Measurements from ENCODE around the gene KCNB1.
"Not testable (repeated sequence)": the region's sequence is repeated elsewhere in the genome, so short reads cannot be mapped to it uniquely, and the experiment has no call there.

Gene KCNB1

DNA sequence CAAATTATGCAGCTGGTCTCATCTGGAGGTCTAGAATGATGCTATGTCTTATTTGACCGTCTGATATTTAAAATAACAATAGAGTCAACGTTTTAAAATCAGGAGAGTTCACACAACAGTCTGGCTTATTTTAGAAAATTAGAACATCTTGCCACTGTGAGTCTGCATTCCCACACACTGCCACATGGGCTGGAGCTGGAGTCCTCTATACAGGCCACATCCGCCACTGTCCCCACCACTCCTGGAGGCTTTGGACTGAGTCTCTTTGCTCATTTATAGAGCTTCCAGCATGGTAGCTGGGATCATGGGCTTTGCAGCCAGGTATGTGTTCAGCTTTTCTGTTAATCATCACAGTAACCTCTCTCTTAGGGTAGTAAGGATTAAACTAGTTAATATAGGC is 135.8 kb downstream of the KCNB1 start:
- no peak for DNase-seq

DNA sequence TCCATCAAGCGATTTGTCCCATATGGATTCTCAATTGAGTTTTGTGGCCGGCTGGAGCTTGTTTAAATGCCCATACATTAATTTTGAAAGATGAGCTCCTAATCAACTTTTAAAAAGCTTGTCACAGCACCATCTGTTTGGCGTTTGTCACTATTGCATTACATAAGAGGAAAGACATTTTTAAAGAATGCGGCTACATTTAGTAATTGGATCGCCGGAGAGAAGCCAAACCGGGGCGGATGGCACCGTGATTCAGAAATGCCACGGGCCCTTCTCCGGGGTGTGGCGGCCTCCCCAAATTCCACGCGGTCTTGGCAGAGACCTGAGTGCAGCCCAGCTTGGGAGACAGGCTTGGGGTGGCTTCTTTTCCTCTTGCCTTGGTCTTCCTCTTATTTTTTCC is 136.9 kb downstream of the KCNB1 start:
- DNase-seq = no peak

DNA sequence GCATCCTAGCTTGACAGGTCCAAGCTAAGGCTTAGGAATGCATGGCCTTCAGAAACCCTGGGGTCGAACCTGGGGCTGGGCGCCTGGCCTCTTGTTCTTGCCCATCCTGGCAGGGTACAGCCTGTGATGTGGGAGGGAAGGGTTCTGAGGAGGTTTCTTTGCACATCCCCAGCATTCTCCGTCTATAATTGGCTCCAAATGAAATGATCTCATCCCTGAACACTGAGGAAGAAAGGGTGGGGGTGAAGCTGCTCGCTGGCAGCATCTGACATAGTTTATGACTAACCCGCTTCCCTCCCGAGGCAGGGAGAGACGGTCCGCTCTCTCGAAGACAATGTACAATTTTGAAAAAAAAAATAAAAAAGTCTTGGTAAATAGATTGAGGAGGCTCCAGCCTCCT is 137.5 kb downstream of the KCNB1 start:
- no peak for DNase-seq

DNA sequence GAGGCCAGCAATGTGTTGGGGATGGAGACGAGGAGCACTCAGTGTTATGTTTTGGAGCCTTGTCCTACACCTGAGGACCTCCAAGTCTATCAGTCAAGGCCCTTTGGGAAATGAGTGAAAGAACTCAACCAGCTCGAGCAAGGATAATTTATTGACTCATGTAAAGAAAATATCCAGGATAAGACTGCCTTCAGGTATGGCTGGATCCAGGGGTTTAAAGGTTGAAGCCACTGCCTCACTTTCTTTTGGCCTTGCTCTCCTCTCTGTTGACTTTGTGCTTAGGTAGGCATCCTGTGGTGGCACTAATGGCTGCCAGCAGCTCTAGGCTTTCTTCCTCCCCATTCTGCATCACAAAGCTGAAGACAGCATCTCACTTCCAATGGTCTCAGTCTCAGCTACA is 138.3 kb downstream of the KCNB1 start:
- DNase-seq = no peak

DNA sequence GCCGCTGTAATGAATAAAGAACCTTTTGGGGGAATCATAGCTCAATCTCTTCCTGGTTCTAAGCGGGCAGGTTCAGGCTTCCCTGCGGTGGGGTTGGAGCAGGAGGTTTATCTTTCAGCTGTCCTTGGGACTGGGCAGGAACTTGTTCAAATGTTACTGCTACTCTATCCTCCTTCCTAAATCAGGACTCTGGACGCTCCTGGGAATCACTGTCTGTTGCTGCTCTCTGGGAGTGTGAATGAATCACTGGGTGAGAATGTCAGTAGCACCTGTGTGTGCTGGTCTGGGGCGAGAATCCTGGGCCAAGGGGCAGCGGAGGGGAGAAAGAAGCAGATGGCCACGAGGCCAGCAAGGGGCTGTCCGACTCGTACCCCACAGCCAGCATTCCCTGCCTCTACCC is 139.2 kb downstream of the KCNB1 start:
- no peak for DNase-seq

DNA sequence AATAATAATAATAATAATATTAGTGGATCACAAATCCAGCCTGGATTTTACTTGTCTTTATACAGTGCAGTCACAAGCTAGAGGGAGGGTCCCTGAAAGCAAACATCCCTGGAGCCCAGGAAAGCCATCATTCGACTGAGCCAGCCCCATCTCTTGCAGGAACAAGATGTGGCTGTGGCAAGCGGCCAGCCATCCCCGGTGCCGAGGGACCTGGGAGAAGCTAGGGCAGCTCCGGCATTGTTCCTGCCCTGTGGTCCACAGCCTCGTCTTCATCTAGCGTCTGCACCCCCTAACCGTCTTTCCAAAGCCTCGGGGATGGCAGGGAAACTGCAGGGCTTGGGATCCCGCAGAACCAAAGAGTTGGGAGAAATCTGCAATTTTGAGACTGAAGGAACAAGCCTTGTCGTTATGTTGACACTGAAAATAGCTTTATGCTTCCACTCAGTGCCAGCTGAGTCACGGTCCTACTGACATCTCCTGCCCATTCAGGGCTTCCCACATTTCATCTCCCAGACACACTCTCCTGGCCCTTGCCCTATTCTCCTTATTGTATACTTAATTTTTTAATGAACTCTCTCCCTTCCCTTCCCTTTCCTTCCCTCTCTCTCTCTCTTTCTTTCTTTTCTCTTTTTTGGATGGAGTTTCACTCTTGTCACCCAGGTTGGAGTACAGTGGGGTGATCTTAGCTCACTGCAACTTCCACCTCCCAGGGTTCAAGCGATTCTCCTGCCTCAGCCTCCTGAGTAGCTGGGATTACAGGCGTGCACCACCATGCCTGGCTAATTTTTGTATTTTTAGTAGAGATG is 142.1 kb downstream of the KCNB1 start:
- DNase-seq = no peak

DNA sequence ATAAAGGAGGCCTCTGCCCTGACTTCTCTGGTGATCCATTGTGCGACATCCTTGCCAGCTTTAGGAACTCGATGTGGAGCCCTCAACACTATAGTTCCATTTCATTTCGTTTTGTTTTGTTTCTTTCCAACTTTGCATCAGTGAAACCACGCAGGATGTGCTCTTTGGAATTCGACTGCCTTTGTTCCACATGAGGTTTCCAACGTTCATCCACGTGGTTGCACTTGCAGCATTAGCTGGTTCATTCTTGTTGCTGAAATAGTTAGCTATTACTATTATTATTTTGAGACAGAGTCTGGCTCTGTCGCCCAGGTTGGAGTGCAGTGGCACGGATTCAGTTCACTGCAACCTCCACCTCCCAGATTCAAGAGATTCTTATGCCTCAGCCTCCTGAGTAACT is 143.3 kb downstream of the KCNB1 start:
- no peak for DNase-seq

DNA sequence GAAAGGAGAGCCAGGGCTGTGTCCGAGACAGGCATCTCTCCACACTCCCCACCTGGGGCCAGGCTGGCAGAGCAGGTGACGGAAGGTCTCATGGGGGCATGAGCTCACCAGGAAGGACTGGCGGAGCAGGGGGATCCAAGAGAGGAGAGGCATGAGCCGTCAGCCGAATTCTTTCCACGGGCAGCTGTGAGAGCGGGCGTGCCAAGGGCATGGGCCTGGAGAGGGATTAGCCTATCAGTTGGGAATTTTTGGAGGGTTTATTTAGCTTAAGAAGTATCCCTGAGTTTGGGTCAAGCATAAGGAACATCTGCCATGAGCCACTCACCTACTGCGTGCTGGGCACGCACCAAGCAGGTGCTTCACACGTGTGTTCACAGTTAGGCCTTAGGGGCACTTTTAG is 144.4 kb downstream of the KCNB1 start:
- no peak for DNase-seq

DNA sequence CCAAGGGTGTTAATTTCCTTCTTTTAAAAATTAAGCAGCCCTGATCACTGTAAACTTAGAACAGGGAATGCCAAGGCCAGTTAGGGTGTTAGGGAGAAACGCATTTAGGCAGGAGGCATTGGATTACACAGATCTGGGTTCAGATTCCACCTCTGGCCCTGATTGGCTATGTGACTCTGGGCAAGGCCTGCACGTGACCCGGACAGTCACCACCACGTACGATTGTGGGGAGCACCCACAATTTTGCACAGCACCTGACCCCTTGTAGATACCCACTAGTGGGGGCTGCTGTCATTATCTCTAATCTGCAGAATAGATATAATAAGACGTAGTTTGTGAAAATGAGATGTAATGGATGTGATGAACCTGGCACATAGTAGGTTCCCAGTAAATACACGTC is 145.1 kb downstream of the KCNB1 start:
- DNase-seq = no peak

DNA sequence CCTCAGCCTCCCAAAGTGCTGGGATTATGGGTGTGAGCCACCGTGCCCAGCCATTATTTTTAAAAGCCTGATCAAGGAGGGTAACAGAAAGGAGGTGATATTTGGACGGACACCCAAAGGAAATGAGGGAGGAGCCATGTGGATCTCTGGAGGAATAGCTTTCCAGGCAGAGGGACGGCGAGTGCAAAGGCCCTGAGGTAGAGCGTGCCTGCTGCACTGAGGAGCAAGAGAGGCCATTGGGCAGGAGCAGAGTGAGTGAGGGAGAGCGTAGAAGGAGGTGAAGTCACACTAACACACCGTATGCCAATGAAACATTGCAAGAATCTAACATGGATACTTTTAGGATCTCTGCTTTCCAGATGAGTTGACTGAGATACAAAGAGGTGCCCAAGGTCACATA is 145.7 kb downstream of the KCNB1 start:
- DNase-seq = no peak

DNA sequence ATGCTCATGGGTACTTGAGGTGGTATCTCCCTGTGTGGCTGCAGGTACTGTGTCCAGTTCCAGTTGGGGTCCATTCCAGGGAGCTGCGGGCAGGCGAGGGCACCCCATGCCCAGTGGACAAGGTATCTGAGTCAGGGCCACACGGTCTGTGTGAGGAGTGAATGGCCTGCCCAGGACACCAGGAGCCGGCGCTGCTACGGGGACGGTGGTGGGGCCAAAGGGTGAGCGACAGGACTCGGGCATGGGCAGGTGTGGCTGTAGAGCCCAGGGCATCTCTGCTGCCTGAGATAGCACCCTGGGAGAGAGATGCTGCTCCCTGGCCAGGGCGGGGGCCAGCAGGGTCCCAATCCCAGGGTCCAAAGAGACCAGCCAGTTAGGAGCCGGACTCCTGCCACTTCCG is 147.0 kb downstream of the KCNB1 start:
- DNase-seq = no peak

DNA sequence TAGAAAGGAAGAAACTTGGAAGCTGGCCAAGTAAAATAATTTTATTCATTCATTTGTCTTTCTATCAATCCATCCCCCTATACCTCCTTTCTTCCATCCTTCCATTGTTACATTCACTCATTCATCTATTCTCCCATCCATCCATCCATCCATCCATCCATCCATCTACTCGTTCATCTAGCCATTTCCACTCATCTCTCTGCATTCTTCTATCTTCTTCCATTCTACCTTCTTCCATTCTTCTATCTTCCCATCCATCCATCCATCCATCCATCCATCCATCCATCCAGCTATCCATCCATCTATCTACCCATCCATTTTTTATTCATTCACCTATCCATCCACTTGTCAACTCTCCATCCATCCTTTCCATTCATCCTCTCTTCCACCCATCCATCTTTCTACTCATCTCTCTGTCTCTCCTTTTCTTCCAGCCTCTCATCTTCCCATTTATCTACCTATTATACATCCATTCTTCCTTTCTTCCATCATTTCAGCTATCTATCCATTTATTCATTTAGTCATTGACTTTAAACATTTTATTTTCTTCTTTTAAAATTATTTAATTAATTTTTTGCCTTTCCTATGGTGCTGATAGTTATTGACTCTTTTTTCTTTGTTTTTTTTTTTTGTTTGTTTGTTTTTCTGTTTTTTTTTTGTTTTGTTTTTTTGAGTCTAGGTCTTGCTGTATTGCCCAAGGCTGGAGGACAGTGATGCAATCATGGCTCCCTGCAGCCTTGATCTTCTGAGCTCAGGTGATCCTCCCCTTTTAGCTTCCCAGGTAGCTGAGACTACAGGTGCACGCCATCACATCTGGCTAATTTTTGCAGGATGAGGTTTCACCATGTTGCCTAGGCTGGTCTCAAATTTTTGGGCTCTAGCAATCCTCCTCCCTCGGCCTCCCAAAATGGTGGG is 151.5 kb downstream of the KCNB1 start:
- no peak for DNase-seq

DNA sequence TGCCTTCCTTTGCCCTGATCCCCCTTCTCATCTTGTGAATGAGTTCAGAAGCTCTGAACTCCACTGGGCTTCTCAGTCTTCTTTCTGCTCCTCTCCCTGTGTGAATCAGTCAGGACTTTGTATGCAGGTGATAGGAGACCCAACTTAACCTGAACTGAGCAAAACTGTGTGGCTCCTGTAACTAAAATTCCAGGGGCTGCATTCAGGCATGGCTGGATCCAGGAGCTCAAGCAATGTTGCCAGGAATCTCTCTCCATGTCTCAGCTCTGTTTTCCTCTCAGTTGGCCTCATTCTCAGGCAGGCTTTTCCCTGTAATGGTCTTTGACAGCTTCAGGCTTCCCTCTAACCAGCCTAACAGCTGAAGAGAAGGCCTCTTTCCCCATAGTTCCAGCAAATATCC is 153.7 kb downstream of the KCNB1 start:
- DNase-seq = no peak

DNA sequence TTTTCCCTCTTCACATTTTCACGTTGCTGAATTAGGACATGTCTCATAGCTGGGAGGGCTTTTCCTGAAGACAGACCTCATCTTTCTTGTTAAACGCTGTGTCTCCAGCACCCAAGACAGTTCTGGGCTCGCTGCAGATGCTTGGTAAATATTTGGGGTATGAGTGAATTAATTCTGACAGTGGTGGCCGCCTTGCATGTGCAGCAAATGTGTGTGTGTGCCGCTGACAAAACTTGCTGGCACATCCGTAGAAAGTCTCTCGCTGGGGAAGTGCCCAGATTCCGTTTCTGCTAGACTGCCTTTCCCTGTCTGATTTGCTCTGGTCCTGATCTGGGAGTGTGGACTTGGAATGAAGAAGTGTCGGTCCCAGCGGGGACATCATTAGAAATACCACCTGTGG is 156.4 kb downstream of the KCNB1 start:
- DNase-seq = no peak

DNA sequence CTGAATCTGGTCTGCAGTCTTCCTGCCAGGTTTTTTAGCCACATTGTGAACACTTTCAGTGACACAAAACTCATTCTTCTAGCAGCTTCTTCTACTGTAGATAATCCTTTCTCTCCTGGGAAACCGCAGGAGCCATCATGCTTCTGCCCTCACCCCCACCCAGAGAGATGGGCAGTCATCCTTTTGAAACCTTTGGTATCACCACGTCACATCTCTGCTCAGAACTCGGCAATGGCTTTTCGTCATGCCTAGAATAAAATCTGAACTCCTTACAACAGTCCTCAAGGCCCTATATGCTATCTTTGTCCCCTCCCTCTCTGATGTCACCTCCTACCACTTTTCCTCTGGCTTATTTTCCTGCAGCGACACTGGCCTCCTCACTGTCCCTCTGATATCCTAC is 158.2 kb downstream of the KCNB1 start:
- DNase-seq = no peak

DNA sequence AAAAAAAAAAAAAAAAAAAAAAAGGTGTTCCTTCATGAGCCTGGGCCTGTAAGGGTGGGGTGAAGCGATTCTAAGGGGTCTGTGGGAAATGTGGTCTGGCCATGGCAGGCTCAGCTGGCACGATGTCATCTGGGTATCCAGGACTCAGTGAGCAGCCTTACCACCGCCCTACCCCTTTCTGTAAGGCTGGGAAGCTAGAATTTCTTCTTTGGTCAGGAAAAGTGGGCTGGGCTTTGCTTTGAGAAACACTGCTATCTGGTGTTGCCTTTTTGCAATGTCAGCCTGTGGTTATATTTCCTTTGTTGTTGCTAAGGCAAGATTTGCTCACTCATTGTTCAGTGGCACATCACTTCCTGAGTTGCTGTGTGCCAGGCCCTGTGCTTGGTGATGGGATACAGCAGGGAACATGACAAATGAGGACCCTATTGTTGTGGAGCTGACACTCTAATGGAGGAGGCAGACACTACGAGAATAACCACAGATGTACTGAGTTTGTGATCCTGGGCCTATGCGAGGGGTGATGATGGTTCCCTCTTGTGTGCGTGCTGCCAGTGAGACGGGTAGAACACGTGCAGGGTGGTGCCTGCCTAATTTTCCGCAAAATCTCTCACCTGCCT is 158.7 kb downstream of the KCNB1 start:
- peak; percentile 62 for DNase-seq

DNA sequence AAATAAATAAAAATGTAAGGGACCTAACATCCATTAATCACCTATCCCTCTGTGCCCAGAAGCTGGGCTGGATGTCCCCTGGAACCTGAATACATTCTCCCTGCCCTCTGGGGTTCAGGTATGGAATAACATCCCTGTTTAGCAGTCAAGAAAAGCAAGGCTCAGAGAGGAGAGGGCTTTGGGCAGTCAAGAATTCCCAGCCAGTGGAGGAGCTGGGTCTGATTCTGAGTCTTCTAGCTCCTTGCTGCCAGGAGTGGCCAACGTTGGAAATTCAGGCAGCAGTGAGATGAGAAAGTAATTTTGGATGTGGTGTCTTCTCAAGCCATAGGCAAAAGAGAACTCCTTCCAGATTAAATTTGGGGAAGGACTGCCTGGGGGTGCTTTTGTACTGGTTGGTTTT is 162.0 kb downstream of the KCNB1 start:
- no peak for DNase-seq

DNA sequence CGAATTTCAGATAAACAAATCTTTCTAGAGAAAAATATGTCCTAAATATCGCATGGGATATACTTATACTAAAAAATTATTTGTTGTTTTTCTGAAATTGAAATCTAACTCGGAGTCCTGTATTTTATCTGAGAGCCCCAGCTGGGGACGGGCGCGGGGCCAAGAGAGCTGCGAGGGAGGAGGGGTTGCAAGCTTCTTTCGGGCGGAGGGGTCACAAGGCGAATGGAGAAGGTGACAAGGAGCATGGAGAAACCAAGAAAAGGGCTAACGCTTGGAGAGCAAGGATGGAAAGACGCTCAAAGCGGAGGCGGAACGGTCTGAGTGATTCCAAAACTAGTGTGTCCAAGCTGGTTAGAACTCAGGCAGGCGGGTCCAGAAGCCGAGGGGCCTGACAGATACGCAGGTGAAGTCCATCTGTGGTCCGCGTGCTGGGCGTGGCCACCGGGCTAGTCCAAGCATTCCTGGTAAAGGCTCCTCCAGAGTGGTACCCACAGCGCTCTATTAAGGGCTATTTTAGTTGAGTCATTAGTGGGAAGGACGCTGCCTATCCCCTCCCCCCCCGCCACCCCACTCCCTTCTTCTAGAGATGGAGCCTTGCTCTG is 163.2 kb downstream of the KCNB1 start:
- no peak for DNase-seq

DNA sequence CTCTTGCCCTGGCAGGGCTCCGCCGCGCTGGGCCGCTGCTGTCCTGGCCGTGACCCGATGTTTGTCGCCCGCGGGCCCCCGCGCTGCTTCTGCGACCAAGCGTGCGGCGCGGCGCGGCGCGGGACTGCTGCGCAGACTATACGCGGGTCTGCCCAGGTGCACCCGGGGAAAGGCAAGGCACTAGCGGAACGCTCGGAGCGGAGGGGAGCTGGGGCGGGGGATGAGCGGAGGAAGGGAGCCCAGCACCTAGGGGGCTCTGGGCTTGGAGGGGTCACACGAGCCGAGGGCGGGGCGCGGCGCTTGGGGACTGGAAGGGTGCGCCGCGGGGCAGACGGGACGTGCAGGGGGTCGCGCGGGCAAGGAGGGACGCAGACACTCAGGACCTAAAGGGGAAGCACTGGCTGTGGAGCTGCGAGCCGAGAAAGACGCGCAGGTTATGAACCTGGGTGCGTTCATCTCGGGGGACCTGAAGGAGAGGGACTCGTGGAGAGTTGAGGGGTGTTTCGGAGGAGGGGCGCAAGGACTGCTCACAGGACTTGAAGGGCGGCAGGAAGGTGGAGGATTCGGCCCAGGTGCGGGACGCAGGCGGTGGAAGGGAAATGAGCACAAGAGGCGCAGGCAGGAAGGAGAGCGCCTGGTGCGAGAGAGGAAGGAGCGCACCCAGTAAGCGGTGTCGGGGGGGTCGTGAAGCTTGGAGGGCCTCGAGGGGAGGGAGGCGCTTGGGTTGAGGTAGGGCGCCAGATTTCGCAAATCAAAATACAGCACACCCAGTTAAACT is 163.8 kb downstream of the KCNB1 start:
- no peak for DNase-seq

DNA sequence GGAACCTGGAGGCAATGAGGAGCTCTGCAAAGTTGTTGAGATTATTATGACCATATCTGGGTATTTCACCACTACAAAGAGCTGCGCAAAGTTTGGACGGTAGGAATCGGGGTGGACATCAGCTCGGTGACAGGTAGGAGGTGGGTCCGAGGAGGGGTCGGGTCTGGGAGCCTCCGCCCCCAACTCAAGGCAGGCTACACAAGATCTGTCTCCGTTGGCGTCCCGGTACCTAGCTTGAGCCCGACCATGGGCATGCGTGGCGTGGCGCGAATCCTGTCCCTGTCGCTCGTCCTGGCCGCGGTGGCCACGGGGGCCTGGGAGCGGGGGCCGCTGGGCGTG is 164.4 kb downstream of the KCNB1 start:
- no peak for DNase-seq

DNA sequence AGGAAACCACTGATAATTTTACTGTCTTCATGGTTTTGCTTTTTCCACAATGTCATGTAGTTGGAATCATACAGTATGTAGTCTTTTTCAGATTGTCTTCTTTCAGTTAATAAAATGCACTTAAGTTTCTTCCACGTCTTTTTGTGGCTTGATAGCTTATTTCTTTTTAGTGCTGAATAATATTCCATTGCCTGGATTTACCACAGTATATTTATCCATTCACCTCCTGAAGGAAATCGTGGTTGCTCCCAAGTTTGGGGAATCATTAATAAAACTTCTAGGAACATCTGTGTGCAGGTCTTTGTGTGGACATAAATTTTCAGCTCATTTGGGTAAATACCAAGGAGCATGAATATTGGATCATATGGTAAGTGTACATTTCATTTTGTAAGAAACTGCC is 165.8 kb downstream of the KCNB1 start:
- DNase-seq = no peak

DNA sequence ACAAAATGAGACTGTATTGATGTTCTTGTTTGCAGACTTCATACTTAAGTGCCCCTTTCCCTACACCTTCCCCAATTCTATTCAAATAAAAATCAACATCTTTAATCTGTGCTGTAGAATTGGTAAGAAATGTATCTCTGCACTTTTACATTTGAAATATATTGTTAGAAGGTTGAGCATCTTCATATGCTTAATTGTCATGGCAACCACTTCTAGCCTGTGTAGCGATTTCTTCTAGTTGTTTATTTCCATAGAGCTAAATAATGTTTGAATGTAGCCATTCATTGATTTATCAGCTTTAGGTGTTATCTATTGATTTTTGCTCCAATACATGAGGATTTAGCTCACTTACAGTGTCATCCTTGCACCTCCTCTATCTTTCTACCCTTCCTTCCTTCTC is 166.9 kb downstream of the KCNB1 start:
- no peak for DNase-seq

DNA sequence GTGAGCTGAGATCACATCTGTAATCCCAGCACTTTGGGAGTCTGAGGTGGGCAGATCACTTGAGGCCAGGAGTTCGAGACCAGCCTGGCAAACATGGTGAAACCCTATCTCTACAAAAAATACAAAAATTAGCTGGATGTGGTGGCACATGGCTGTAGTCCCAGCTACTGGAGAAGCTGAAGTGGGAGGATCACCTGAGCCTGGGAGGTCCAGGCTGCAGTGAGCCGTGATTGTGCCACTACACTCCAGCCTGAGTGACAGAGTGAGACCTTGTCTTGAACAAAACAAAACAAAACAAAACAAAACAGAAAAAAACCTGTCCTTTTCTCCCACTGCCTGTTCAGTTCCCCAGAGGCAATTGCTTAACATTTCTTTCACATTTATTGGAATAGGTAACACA is 168.4 kb downstream of the KCNB1 start:
- not testable (repeated sequence) for DNase-seq
